Prostate gland (tissue), 2 donors: Measurements from ENCODE around the gene POU6F2. TPM values are rescaled to one million over a fixed set of nuclear protein-coding genes. Genes with fewer than 3 reads are reported as not detected.

Source experiments
- DNase-seq: peaks from one replicate; pipeline ENCODE4 v3.0.0-alpha.2; 2019; ENCODE audit warnings: low spot score
- H3K27ac ChIP-seq, 2 donors: fragments of 200-600 bp; sonication (generic); 2 replicates each; pipeline ENCODE4 v1.5.1; 2017 to 2019
- H3K27me3 ChIP-seq: fragments of 200-600 bp; sonication (generic); replicated peaks from 2 replicates; pipeline ENCODE4 v1.5.1; 2019; ENCODE audit not compliant: insufficient read depth
- H3K36me3 ChIP-seq, 2 donors: fragments of 200-600 bp; sonication (generic); 1 replicate in 1 of 2; 2 replicates in 1 of 2; pipeline versions ENCODE4 v1.5.1 to v1.8.1; 2017 to 2019
- H3K4me1 ChIP-seq: fragments of 200-600 bp; sonication (generic); replicated peaks from 2 replicates; pipeline ENCODE4 v1.5.1; 2019
- H3K4me3 ChIP-seq, 2 donors: fragments of 200-600 bp; sonication (generic); 2 replicates each; pipeline ENCODE4 v1.5.1; 2017 to 2019
- H3K9me3 ChIP-seq: fragments of 200-600 bp; sonication (generic); 2 replicates; pipeline ENCODE4 v1.5.1; 2017
- CTCF ChIP-seq, 4 experiments: fragments of 200-600 bp in 2 of 4; fragments of 450-650 bp in 2 of 4; sonication (generic) in 2 of 4; IDR thresholded peaks; 1 replicate in 3 of 4; 2 replicates in 1 of 4; pipeline ENCODE4 v1.5.1; 2016 to 2019; ENCODE audit warnings: antibody characterized with exemption in 4 of 4, mild to moderate bottlenecking in 2 of 4, moderate library complexity in 2 of 4
- POLR2A ChIP-seq: fragments of 450-650 bp; IDR thresholded peaks from one replicate; pipeline ENCODE4 v1.6.1; 2016; ENCODE audit warnings: antibody characterized with exemption, mild to moderate bottlenecking
- POLR2AphosphoS5 ChIP-seq: sonication (generic); formaldehyde crosslinking; IDR thresholded peaks from one replicate; pipeline ENCODE4 v1.6.1; 2017; ENCODE audit warnings: antibody characterized with exemption
- WGBS: methylation state at CpG from one replicate; pipeline ENCODE4 v1.1.5; 2018; 5-methylcytosine and 5-hydroxymethylcytosine counted together
- intact Hi-C: fragments of 100-400 bp; cut with DNase I; formaldehyde crosslinking; loops from one replicate; pipeline ENCODE4 v1.14.2; 2022
- total RNA-seq, 2 donors: library from RNA; depleted of rRNA; stranded (reverse); fragments of >200 nt; gene quantifications; one replicate each; pipeline ENCODE4 v1.1.0, GENCODE V29; 2016

Gene POU6F2
- total RNA-seq, 2 donors from 2014 or later, result 2.4 TPM; not detected in 1

- no peak for TF ChIP-seq POLR2AphosphoS5
- TF ChIP-seq CTCF (IDR thresholded peaks at IDR 0.05), result no peak
- TF ChIP-seq POLR2A, result no peak
- DNase-seq, result no peak
- intact Hi-C loops, result no loop called here
- no peak overlapping the region for H3K4me3 ChIP-seq
- H3K27me3 ChIP-seq, result no peaks in the 10 kb centered on the region
- 85% methylated on average over 13 of the region's 13 CpGs for WGBS
- no peaks in the 10 kb centered on the region for H3K4me1 ChIP-seq
- H3K36me3 ChIP-seq, result no peaks in the 10 kb centered on the region
- no peaks in the 10 kb centered on the region for H3K9me3 ChIP-seq
- H3K27ac ChIP-seq, result no peak overlapping the region
Observed at GRCh38 chr7:39415091-39415787, 437.5 kb downstream of the POU6F2 start.

DNA sequence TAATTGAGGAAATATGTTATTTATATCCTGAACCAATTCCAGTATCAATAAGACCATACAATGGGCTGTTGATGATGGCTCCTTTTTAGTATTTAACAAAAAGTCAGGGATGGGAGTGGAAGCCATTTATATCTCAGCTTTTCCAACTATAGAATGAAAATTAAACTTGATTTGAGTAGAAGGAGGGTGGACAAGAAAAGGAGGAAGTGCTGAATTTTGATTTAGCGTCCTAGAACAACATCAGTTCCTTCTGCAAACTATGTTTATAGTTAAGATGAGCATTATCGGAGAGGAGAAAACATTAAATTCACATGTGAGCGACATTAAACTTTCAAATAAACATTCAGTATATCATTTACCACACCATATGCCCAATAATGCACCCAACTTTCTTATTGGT, 439.2 kb downstream of the POU6F2 start:
- 93% methylated on average over 3 of the region's 3 CpGs for WGBS
- intact Hi-C loops, result no loop called here

GRCh38 chr7:39417642-39418041, 439.9 kb downstream of the POU6F2 start:
- 74% methylated on average over 1 of the region's 1 CpG for WGBS
- Histone ChIP-seq H3K4me3 (no peak overlapping the region), H3K27ac (no peak overlapping the region), H3K9me3 (no peaks in the 10 kb centered on the region), H3K4me1 (no peaks in the 10 kb centered on the region), H3K36me3 (no peaks in the 10 kb centered on the region), H3K27me3 (peaks cover 3% of the 10 kb centered on the region)
- DNase-seq, result no peak
- intact Hi-C loops, result no loop called here
- TF ChIP-seq POLR2AphosphoS5 (no peak), CTCF (IDR thresholded peaks at IDR 0.05) (no peak), POLR2A (no peak)

More for the DNA sequence above, 439.2 kb downstream of the POU6F2 start:
- no peaks in the 10 kb centered on the region for H3K9me3 ChIP-seq
- no peaks in the 10 kb centered on the region for H3K36me3 ChIP-seq
- DNase-seq, result no peak
- H3K27me3 ChIP-seq, result peaks cover 3% of the 10 kb centered on the region
- TF ChIP-seq POLR2A (no peak), POLR2AphosphoS5 (no peak), CTCF (IDR thresholded peaks at IDR 0.05) (no peak)
- H3K27ac ChIP-seq, result no peak overlapping the region
- H3K4me1 ChIP-seq, result no peaks in the 10 kb centered on the region
- no peak overlapping the region for H3K4me3 ChIP-seq

DNA sequence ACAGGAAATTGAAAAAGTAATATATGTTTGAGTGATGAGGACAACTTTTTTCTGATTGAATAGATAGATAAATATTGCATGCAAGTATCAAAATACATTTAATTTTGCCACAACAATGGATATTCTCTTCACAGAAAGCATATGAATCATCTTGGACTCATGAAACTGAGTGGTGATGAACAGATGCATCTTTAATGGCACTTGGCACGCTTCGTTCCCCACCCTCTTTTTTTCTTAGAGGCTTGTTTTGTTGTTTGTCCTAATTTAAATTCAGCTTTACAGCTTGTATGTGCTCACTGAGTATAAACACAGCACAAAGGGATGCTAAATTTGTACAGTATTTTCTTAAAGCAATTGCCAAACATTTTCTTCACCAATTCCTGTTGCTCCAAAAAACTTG, 443.5 kb downstream of the POU6F2 start:
- Histone ChIP-seq H3K27ac (no peak overlapping the region), H3K36me3 (no peaks in the 10 kb centered on the region), H3K4me3 (no peak overlapping the region), H3K9me3 (no peaks in the 10 kb centered on the region), H3K4me1 (no peaks in the 10 kb centered on the region), H3K27me3 (peaks cover 3% of the 10 kb centered on the region)
- 78% methylated on average over 2 of the region's 2 CpGs for WGBS
- intact Hi-C loops, result no loop called here
- no peak for TF ChIP-seq CTCF (IDR thresholded peaks at IDR 0.05)
- no peak for TF ChIP-seq POLR2A
- TF ChIP-seq POLR2AphosphoS5, result no peak
- DNase-seq, result no peak

GRCh38 chr7:39421661-39422060, 444.0 kb downstream of the POU6F2 start:
- no peak for TF ChIP-seq POLR2A
- TF ChIP-seq CTCF (IDR thresholded peaks at IDR 0.05), result no peak
- no peak for TF ChIP-seq POLR2AphosphoS5
- intact Hi-C loops, result no loop called here
- Histone ChIP-seq H3K4me1 (no peaks in the 10 kb centered on the region), H3K9me3 (no peaks in the 10 kb centered on the region), H3K36me3 (no peaks in the 10 kb centered on the region), H3K27ac (no peak overlapping the region), H3K27me3 (peaks cover 3% of the 10 kb centered on the region), H3K4me3 (no peak overlapping the region)
- 85% methylated on average over 2 of the region's 2 CpGs for WGBS
- no peak for DNase-seq
